ENCODE measurements around the gene NAGK. TPM values are rescaled to one million over a fixed set of nuclear protein-coding genes. Genes with fewer than 3 reads are reported as not detected.

NAGK gene
- total and polyA plus RNA-seq, 2 of the 8 experiments (the other 6 are each of a cell fraction or from before 2014, with no cell fraction given): 57.9 to 59.9 TPM

- Histone ChIP-seq H3K27ac (ENCODE audit: low read depth, low read length) (no peak overlapping the region), H2BK5ac (ENCODE audit: low read depth, low read length) (no peak overlapping the region), H3K23ac (ENCODE audit: insufficient read length) (no peak overlapping the region), H2BK20ac (ENCODE audit: low read length) (no peak overlapping the region), H3K79me1 (ENCODE audit: low read depth, low read length) (no peaks in the 10 kb centered on the region), H3K9ac (replicated peaks in 1 of 4; ENCODE audit: extremely low read depth in 1 of 4, low read depth in 3 of 4, low read length in 3 of 4) (no peak overlapping the region), H3K4ac (replicated peaks; ENCODE audit: insufficient read length, low read depth, low read length) (no peak overlapping the region), H4K8ac (ENCODE audit: extremely low read depth, insufficient read depth, low read length) (no peak overlapping the region), H2BK15ac (ENCODE audit: low read length) (no peak overlapping the region), H4K20me1 (replicated peaks in 1 of 2; ENCODE audit: control insufficient read depth in 1 of 2, insufficient read depth in 2 of 2, low read length in 2 of 2) (no peaks in the 10 kb centered on the region), H3K18ac (ENCODE audit: extremely low read depth, low read length) (no peak overlapping the region), H3K27me3 (replicated peaks in 1 of 4; ENCODE audit: control insufficient read depth in 3 of 4, extremely low read depth in 1 of 4, insufficient read depth in 3 of 4, low read length in 3 of 4) (no peaks in the 10 kb centered on the region; a peak in 1 of 7 replicates), H4K5ac (ENCODE audit: insufficient read length, low read depth, low read length) (no peak overlapping the region), H2BK120ac (replicated peaks; ENCODE audit: low read depth, low read length) (no peak overlapping the region), H3K14ac (ENCODE audit: insufficient read length) (no peak overlapping the region), H3K9me3 (ENCODE audit: insufficient read depth in 2 of 2, low read depth in 1 of 2, low read length in 1 of 2) (no peaks in the 10 kb centered on the region), H3K4me1 (replicated peaks in 1 of 4; ENCODE audit: control insufficient read depth in 3 of 4, insufficient read depth in 4 of 4, low read length in 3 of 4) (peaks cover 0 to 6% (median 1%) of the 10 kb centered on the region in 4 experiments; a peak in 5 of 7 replicates), H2BK12ac (ENCODE audit: low read depth, low read length) (no peak overlapping the region), H2AK5ac (ENCODE audit: low read depth, low read length) (no peak overlapping the region), H3K56ac (replicated peaks; ENCODE audit: insufficient read length, low read depth, low read length) (no peak overlapping the region), H4K91ac (replicated peaks; ENCODE audit: insufficient read length, low read length) (no peak overlapping the region), H3K4me2 (ENCODE audit: insufficient read depth in 1 of 2, low read depth in 2 of 2, low read length in 2 of 2) (no peak overlapping the region), H3K23me2 (ENCODE audit: low read depth, low read length) (peaks cover 13% of the 10 kb centered on the region), H3K79me2 (ENCODE audit: control insufficient read depth in 1 of 2, insufficient read depth in 2 of 2, low read length in 2 of 2) (peaks cover 0 to 12% of the 10 kb centered on the region in 2 experiments; a peak in 3 of 4 replicates), H3K4me3 (ENCODE audit: extremely low read depth in 1 of 4, insufficient read depth in 2 of 4, low read depth in 3 of 4, low read length in 4 of 4) (no peak overlapping the region), H3K36me3 (ENCODE audit: control insufficient read depth in 2 of 4, insufficient read depth in 4 of 4, low read length in 3 of 4) (no peaks in the 10 kb centered on the region), H2AFZ (ENCODE audit: low read length) (no peak overlapping the region)
- DNase-seq (ENCODE audit: low read depth in 1 of 2, low spot score in 2 of 2) (no peak), FAIRE-seq (no peak)
- POLR2A ChIA-PET (ENCODE audit: partially characterized antibody): no interaction called here
- WGBS, 2 experiments (ENCODE audit: extremely low coverage in 1 of 2, insufficient coverage in 1 of 2, insufficient read length in 1 of 2, insufficient replicate concordance in 2 of 2, low coverage in 1 of 2, low lambda C conversion rate in 2 of 2, missing lambda C conversion rate in 1 of 2): 91% methylated on average over 7 of the region's 7 CpGs; no CpG with 5 or more reads in 1 of the 2 experiments
- CTCF ChIA-PET (ENCODE audit: partially characterized antibody): interaction anchor here (1.0 kb wide), 1 partner anchor 80 kb away, joined by 3 read pairs; no protein-coding TSS in a partner anchor
- TF ChIP-seq KDM5A (IDR thresholded peaks at IDR 0.05; ENCODE audit: low read length) (no peak), CBX5 (IDR thresholded peaks at IDR 0.05; ENCODE audit: low read depth, low read length) (no peak), ATF2 (IDR thresholded peaks at IDR 0.05; ENCODE audit: low read length) (no peak), EGR1 (IDR thresholded peaks at IDR 0.05; ENCODE audit: borderline replicate concordance, low read depth, low read length) (no peak), CREB1 (IDR thresholded peaks at IDR 0.05) (no peak), EP300 (IDR thresholded peaks at IDR 0.05; ENCODE audit: borderline replicate concordance in 1 of 2, low read depth in 2 of 2, low read length in 2 of 2) (no peak), SRF (IDR thresholded peaks at IDR 0.05; ENCODE audit: low read depth, low read length) (no peak), BACH1 (IDR thresholded peaks at IDR 0.05; ENCODE audit: low read length) (no peak), POU5F1 (IDR thresholded peaks at IDR 0.05; ENCODE audit: low read depth, low read length) (no peak), RNF2 (IDR thresholded peaks at IDR 0.05; ENCODE audit: borderline replicate concordance, low read depth, low read length, missing control alignments, poor library complexity, severe bottlenecking) (no peak)
Measured at GRCh38 chr2:71064754-71065621, 3.5 kb upstream of the NAGK start.

All from H1 (cell line).